ENCODE data around the gene GLB1L3.

Gene GLB1L3

GRCh38 chr11:134275534-134276395 is at the start of gene GLB1L3:
GLB1L3 (plus strand) TSS chr11:134276379; CDS start chr11:134276741, 362 bp downstream.
- no peak for DNase-seq

- DNase-seq, result no peak
Measured at GRCh38 chr11:134226806-134227325, 49.3 kb upstream of the GLB1L3 start.

GRCh38 chr11:134228625-134229024 is 47.6 kb upstream of the GLB1L3 start:
- no peak for DNase-seq

- no peak for DNase-seq
Measured at GRCh38 chr11:134229126-134229790, 46.9 kb upstream of the GLB1L3 start.

GRCh38 chr11:134230339-134230738 is 45.8 kb upstream of the GLB1L3 start:
- DNase-seq, result no peak

GRCh38 chr11:134231958-134232659 is 44.1 kb upstream of the GLB1L3 start:
- DNase-seq, result no peak

- DNase-seq, result no peak
Measured at GRCh38 chr11:134233729-134234179, 42.4 kb upstream of the GLB1L3 start.

GRCh38 chr11:134235399-134235798 is 40.8 kb upstream of the GLB1L3 start:
- no peak for DNase-seq

GRCh38 chr11:134236834-134237556 is 39.2 kb upstream of the GLB1L3 start:
- no peak for DNase-seq

GRCh38 chr11:134237557-134237922 is 38.6 kb upstream of the GLB1L3 start:
- DNase-seq, result no peak

- DNase-seq, result no peak
Measured at GRCh38 chr11:134238956-134239355, 37.2 kb upstream of the GLB1L3 start.

GRCh38 chr11:134240592-134240991 is 35.6 kb upstream of the GLB1L3 start:
- no peak for DNase-seq

- DNase-seq, result no peak
Measured at GRCh38 chr11:134242376-134242775, 33.8 kb upstream of the GLB1L3 start.

- DNase-seq, result no peak
Measured at GRCh38 chr11:134243913-134244312, 32.3 kb upstream of the GLB1L3 start.

GRCh38 chr11:134244593-134244992 is 31.6 kb upstream of the GLB1L3 start:
- no peak for DNase-seq

GRCh38 chr11:134245434-134245833 is 30.7 kb upstream of the GLB1L3 start:
- DNase-seq, result no peak

GRCh38 chr11:134246100-134246499 is 30.1 kb upstream of the GLB1L3 start:
- DNase-seq, result no peak

- no peak for DNase-seq
Measured at GRCh38 chr11:134246678-134247077, 29.5 kb upstream of the GLB1L3 start.

- DNase-seq, result no peak
Measured at GRCh38 chr11:134248910-134249480, 27.2 kb upstream of the GLB1L3 start.

- DNase-seq, result no peak
Measured at GRCh38 chr11:134250246-134250645, 25.9 kb upstream of the GLB1L3 start.

GRCh38 chr11:134250675-134251074 is 25.5 kb upstream of the GLB1L3 start:
- no peak for DNase-seq

All from NCI-H510A (cell line).